Ovary (tissue), 3 donors: Measurements from ENCODE around the gene CD86.

ENCODE experiments used
- EP300 ChIP-seq: sonication (generic); formaldehyde crosslinking; IDR thresholded peaks from one replicate; pipeline ENCODE4 v1.6.1; 2017; ENCODE audit warnings: antibody characterized with exemption
- POLR2A ChIP-seq: fragments of 450-650 bp; IDR thresholded peaks from one replicate; pipeline ENCODE4 v1.6.1; 2017; ENCODE audit warnings: antibody characterized with exemption, mild to moderate bottlenecking, moderate library complexity
- TF ChIP-seq, protein P1 (sequence below), 3 donors: fragments of 450-650 bp in 2 of 3; fragments of 200-600 bp in 1 of 3; IDR thresholded peaks; one replicate each; pipeline versions ENCODE4 v1.5.1 to v1.8.0; 2016 to 2022; ENCODE audit warnings: antibody characterized with exemption in 3 of 3, mild to moderate bottlenecking in 1 of 3
- donor health status: DM: no; HTN: no; CAD: no.

DNA sequence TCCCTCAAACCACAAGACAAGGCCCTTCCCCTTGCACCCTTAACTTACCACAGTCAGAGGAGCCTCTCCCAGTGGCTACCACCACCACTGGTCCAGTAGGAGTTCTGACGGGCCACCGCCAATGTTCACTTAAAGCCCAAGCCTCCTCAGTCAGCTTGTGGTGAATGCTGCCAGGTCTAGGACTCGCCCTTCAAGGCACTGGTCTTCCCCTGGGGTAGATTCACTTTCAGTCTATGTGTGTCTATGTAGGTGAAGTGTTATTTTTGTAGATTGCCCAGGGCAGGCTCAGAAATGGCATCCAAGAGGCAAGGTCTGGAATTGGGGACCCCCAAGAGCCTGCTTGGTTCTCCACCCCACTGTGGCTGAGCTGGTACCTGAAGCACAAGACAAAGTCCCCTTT, 112.9 kb downstream of the CD86 start:
- TF ChIP-seq, protein P1, sequence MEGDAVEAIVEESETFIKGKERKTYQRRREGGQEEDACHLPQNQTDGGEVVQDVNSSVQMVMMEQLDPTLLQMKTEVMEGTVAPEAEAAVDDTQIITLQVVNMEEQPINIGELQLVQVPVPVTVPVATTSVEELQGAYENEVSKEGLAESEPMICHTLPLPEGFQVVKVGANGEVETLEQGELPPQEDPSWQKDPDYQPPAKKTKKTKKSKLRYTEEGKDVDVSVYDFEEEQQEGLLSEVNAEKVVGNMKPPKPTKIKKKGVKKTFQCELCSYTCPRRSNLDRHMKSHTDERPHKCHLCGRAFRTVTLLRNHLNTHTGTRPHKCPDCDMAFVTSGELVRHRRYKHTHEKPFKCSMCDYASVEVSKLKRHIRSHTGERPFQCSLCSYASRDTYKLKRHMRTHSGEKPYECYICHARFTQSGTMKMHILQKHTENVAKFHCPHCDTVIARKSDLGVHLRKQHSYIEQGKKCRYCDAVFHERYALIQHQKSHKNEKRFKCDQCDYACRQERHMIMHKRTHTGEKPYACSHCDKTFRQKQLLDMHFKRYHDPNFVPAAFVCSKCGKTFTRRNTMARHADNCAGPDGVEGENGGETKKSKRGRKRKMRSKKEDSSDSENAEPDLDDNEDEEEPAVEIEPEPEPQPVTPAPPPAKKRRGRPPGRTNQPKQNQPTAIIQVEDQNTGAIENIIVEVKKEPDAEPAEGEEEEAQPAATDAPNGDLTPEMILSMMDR (IDR thresholded peaks at IDR 0.05), result no peak
- TF ChIP-seq EP300, result no peak
- no peak for TF ChIP-seq POLR2A
